HG02588 (cell line): ENCODE data around the gene SRGAP3.

Source experiments
- ATAC-seq: cut with Tn5 transposase; IDR thresholded peaks from one replicate; pipeline ENCODE4 v1.9.1; 2021; ENCODE audit warnings: mild to moderate bottlenecking, moderate library complexity; ENCODE audit not compliant: unreplicated experiment

The SRGAP3 gene

GRCh38 chr3:9204253-9204992, 45.0 kb downstream of the SRGAP3 start:
- no peak for ATAC-seq

DNA sequence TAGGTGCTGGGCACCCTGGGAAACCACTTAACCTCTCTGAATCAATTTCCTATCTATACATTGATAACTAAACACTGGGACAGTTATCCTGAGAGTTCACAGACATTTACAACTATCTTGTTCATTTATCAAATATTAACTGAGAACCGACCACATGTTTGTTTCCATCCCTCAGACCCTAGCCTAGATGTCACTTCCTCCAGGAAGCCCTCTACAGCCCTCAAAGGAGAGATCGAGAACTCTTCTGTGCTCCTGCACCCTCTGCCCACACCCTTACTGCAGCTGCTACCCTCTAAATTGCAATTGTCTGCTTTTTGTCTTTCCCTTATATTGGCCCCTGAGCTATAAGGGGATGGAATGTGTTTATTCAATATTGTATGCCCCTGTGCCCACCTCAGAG, 46.1 kb downstream of the SRGAP3 start:
- no peak for ATAC-seq

- ATAC-seq = no peak
Observed at GRCh38 chr3:9202546-9202945, 46.9 kb downstream of the SRGAP3 start.

DNA sequence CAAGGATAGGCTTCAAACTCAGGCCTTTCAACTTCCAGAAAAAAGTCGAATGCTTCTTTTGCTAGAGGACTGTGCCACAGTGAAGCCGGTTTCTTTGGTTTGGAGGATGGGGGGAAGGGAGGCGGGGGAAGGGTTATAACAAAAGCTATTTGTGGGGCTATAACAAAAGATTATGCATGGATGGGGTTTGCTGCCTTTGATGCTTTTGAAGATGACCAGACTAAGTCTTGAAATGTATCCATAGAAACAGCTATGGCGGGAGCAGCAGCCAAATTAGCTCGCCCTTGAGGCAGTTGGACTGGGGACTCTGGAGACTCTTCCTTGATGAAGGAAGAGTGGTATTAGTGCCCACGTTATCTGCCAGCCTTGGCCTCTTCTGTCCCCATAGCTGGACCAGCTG, 47.5 kb downstream of the SRGAP3 start:
- ATAC-seq = no peak

- no peak for ATAC-seq
Observed at GRCh38 chr3:9201266-9201665, 48.2 kb downstream of the SRGAP3 start.

GRCh38 chr3:9199775-9200174, 49.7 kb downstream of the SRGAP3 start:
- ATAC-seq = no peak

- no peak for ATAC-seq
Observed at GRCh38 chr3:9198899-9199335, 50.5 kb downstream of the SRGAP3 start.

DNA sequence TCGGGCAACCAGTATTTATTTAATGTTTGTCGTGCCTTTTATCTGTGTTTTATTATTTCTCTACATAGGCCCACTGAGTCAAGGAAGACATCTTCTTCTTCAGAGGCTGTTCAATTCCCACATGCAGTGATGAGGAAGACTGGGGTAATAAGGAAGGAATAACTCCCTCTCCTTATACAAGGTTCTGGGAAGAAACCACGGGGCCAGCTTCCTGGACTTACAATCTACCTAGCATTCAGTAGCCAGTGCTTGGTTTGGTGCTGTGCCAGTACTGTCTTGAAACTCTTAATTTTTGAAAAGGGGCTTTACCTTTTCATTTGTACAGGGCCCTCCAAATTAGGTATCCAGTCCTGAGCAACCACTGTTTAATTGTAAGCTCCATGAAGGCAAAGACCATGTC, 51.2 kb downstream of the SRGAP3 start:
- ATAC-seq = no peak

- no peak for ATAC-seq
Observed at GRCh38 chr3:9196020-9196419, 53.4 kb downstream of the SRGAP3 start.

DNA sequence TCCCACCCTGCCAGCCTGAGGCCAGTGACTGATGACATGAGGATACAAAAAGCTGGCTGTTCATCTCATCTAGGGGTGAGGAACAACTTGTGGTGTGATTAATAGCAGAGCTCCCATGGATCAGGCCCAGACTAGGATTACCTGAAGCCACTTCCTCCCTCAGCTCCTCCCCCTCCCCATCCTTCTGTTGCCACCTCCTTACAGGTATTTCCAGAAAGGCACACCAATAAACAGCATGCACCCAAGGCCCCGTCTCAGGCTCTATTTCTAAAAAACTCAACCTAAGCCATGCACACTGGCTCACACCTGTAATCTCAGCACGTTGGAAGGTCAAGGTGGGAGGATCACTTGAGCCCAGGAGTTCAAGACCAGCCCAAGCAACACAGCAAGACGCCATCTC, 54.1 kb downstream of the SRGAP3 start:
- no peak for ATAC-seq

- ATAC-seq = no peak
Observed at GRCh38 chr3:9194509-9195184, 54.8 kb downstream of the SRGAP3 start.

DNA sequence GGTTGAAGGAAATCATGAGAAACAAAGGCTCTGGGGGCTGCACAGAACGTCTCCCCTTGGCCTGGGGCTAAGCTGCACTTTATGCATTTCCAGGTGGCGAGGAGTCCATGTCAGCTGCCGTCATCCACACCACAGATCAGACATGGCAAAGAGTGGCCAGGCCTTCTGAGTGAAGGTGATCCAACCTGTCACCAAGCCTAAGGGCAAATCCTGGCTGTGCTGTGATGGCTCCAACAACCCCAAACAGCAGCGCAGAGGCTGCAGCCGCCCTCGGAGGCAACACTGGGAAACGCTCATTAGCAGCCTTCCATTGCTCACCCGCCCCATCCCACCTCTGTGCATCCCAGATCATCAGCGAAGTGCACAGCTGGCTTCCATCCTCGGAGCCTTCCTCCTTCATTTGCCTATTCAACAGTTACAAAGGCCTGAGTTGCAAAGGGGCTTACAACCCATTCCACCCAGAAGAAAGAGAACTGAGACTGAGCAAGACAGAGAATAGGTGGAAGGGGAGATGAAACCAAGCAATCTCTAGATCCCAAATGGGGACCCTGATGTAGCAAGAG, 55.7 kb downstream of the SRGAP3 start:
- no peak for ATAC-seq

GRCh38 chr3:9193211-9193610, 56.2 kb downstream of the SRGAP3 start:
- no peak for ATAC-seq

- no peak for ATAC-seq
Observed at GRCh38 chr3:9192248-9193025, 57.0 kb downstream of the SRGAP3 start.

DNA sequence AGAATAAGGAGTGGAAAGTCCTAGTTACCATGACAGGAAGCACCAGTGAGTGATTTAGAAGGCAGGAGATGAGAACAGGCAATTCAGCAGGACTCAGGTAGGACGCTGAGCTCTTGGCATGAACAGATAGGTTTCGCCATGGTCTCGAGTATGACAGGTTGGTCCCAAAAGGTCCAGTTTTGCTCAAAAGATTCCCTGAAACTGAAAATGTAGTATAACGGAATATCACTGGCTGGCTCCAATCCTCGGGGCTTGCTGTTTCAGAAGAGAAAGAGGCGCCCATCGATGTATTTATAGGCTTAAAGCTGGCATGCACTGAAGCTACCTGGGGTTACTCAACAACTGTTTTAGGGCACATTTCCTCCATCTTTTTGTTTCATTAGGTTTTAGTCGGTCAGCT, 59.2 kb downstream of the SRGAP3 start:
- ATAC-seq = no peak

DNA sequence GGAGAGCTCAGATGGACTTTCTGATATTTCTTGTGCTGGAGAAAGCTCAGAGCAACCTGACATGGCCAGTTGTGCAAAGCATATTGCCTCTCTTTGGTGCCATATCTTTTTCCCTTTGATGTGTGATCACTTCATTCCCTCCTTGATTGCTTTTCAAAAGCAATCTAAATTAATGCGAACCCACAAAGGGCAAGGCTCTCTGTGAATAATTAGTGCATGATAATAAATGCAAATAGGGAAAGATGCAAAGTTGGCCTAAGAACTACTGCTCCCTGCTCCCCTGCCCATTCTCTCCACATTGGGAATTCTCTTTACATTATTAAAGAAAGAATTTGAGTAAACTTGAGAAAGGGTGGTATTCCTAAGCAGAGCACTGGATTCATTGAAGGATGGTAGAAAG, 60.9 kb downstream of the SRGAP3 start:
- no peak for ATAC-seq

DNA sequence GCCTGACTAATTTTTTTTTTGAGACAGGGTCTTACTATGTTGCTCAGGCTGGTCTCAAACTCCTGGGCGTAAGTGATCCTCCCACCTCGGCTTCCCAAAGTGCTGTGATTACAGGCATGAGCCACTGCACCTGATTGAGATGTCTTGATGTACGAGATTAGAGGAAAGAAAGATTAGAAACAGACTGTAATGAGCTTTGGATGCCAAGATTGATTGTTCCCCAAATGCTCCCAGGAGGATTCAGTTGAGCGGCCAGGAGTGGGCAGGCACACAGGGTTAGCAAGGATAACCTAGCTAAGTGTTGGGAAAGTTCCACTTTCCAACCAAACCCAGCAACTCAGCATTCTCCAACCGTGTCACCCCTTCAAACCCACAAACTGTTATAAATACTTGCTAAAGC, 63.7 kb downstream of the SRGAP3 start:
- no peak for ATAC-seq

- no peak for ATAC-seq
Observed at GRCh38 chr3:9185046-9185445, 64.4 kb downstream of the SRGAP3 start.

DNA sequence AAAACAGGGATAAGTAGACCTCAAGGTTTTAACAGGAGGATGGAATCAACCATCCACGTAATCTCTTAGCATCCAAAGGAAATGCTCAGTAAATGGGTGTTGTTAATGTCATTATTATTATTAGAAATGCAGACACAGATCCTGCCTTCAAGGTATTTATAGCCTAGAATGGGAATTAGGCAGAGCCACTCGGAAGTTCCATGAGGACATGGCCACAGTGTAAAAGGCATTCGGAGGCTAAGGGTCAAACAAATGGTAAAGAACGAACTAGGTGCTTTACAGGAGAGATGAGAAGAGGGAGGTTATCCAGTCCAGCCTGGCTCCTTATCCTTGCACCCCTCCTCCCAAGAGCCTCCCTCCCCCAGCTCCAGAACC, 65.0 kb downstream of the SRGAP3 start:
- no peak for ATAC-seq

DNA sequence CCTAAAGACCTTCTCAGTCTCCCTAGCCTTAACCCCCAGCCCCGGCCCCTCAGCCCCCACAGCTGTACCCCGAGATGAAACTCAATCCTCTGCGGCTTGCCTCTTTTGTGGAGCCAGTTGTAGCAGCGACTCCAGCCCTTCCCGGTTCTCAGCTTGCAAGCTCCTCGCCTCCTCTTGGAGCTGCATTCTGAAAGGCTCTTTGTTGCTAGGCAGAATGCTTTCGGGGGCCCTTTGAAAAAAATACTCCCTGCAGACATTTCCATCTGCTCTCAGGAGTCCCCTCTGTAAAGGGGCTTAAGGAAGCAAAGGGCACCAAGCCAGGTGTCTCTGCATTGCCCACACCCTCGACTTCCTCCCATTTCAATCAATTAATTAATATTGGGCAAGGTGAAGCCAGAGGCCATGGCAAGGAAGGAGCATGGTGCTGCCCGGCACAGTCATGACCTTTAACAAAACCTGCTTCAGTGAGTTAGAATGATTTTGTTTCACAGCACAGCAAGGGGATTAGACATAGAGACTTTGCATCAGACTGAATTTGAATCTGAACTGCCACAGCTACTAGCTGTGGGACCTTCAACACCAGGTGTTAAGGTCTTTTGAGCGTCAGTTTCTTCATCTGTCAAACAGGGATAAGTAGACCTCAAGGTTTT, 65.5 kb downstream of the SRGAP3 start:
- ATAC-seq = no peak

DNA sequence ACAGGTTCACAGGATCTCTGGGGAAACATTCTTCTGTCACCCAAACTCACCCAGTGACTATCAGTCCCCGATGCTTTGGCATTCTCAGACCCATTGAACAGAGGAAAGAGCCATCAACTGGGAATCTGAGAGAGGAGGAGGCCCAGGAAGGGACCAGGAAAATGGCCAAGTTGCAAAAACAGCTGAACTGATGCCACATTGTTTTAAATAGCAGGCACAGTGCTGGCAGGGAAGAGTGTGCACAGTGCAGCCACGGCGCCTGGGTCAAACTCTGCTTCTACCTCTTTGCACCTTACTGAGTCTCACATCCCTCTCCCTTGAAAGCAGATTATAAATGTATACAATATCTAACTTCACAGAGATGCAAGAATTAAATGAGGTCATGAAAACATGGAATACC, 66.4 kb downstream of the SRGAP3 start:
- no peak for ATAC-seq
